ENCODE measurements around the gene STK24. TPM values are rescaled to one million over a fixed set of nuclear protein-coding genes. Genes with fewer than 3 reads are reported as not detected.

The STK24 gene
- total RNA-seq, 2 donors from 2014 or later, result 73.0 to 90.1 TPM

GRCh38 chr13:98439896-98440295 is 137.0 kb downstream of the STK24 start:
- ATAC-seq (no peak), DNase-seq (ENCODE audit: low spot score) (no peak)
- Mint-ChIP-seq H3K27me3 (peaks cover 0 to 3% of the 10 kb centered on the region in 2 donors), H3K36me3 (no peaks in the 10 kb centered on the region), H3K27ac (no peak overlapping the region), H3K4me3 (no peak overlapping the region), H3K9me3 (no peaks in the 10 kb centered on the region), H3K4me1 (ENCODE audit: low read depth in 2 of 2) (peaks cover 0 to 4% of the 10 kb centered on the region in 2 donors)

- no peaks in the 10 kb centered on the region for H3K9me3 Mint-ChIP-seq
- ATAC-seq (no peak), DNase-seq (ENCODE audit: low spot score) (no peak)
- no peak overlapping the region for H3K27ac Mint-ChIP-seq
- H3K27me3 Mint-ChIP-seq, result peaks cover 0 to 3% of the 10 kb centered on the region in 2 donors
- peaks cover 0 to 2% of the 10 kb centered on the region in 2 donors for H3K4me1 Mint-ChIP-seq (ENCODE audit: low read depth in 2 of 2)
- H3K4me3 Mint-ChIP-seq, result no peak overlapping the region
- H3K36me3 Mint-ChIP-seq, result no peaks in the 10 kb centered on the region
Measured at GRCh38 chr13:98439126-98439828, 137.6 kb downstream of the STK24 start.

GRCh38 chr13:98438246-98439125 is 138.4 kb downstream of the STK24 start:
- Mint-ChIP-seq H3K4me1 (ENCODE audit: low read depth in 2 of 2) (no peaks in the 10 kb centered on the region), H3K4me3 (no peak overlapping the region), H3K27me3 (peaks cover 0 to 3% of the 10 kb centered on the region in 2 donors), H3K36me3 (no peaks in the 10 kb centered on the region), H3K9me3 (no peaks in the 10 kb centered on the region), H3K27ac (no peak overlapping the region)
- ATAC-seq (no peak), DNase-seq (ENCODE audit: low spot score) (no peak)

GRCh38 chr13:98436233-98436910 is 140.5 kb downstream of the STK24 start:
- ATAC-seq (no peak), DNase-seq (ENCODE audit: low spot score) (no peak)
- Mint-ChIP-seq H3K4me3 (no peak overlapping the region), H3K27me3 (peaks cover 0 to 7% of the 10 kb centered on the region in 2 donors), H3K4me1 (ENCODE audit: low read depth in 2 of 2) (no peaks in the 10 kb centered on the region), H3K36me3 (no peaks in the 10 kb centered on the region), H3K27ac (no peak overlapping the region), H3K9me3 (no peaks in the 10 kb centered on the region)

GRCh38 chr13:98435376-98435775 is 141.5 kb downstream of the STK24 start:
- no peak overlapping the region for H3K4me3 Mint-ChIP-seq

GRCh38 chr13:98434060-98434459 is 142.8 kb downstream of the STK24 start:
- H3K27me3 Mint-ChIP-seq, result peaks cover 0 to 12% of the 10 kb centered on the region in 2 donors
- H3K9me3 Mint-ChIP-seq, result no peaks in the 10 kb centered on the region
- DNase-seq (ENCODE audit: low spot score) (no peak), ATAC-seq (no peak)
- H3K27ac Mint-ChIP-seq, result no peak overlapping the region
- no peaks in the 10 kb centered on the region for H3K36me3 Mint-ChIP-seq
- no peak overlapping the region for H3K4me3 Mint-ChIP-seq
- H3K4me1 Mint-ChIP-seq (ENCODE audit: low read depth in 2 of 2), result no peaks in the 10 kb centered on the region

More at GRCh38 chr13:98435376-98435775, 141.5 kb downstream of the STK24 start:
- Mint-ChIP-seq H3K9me3 (no peaks in the 10 kb centered on the region), H3K36me3 (no peaks in the 10 kb centered on the region), H3K27me3 (peaks cover 0 to 10% of the 10 kb centered on the region in 2 donors), H3K27ac (no peak overlapping the region), H3K4me1 (ENCODE audit: low read depth in 2 of 2) (no peaks in the 10 kb centered on the region)
- ATAC-seq, result no peak
- no peak for DNase-seq (ENCODE audit: low spot score)

- Mint-ChIP-seq H3K9me3 (no peaks in the 10 kb centered on the region), H3K4me3 (no peak overlapping the region), H3K4me1 (ENCODE audit: low read depth in 2 of 2) (no peaks in the 10 kb centered on the region), H3K27me3 (peaks cover 3 to 12% of the 10 kb centered on the region in 2 donors), H3K27ac (no peak overlapping the region), H3K36me3 (no peaks in the 10 kb centered on the region)
- no peak for ATAC-seq
- DNase-seq (ENCODE audit: low spot score), result no peak
Measured at GRCh38 chr13:98433654-98434053, 143.3 kb downstream of the STK24 start.

- DNase-seq (ENCODE audit: low spot score), result no peak
- H3K36me3 Mint-ChIP-seq, result no peaks in the 10 kb centered on the region
- H3K4me3 Mint-ChIP-seq, result no peak overlapping the region
- H3K4me1 Mint-ChIP-seq (ENCODE audit: low read depth in 2 of 2), result no peaks in the 10 kb centered on the region
- no peaks in the 10 kb centered on the region for H3K9me3 Mint-ChIP-seq
- no peak overlapping the region for H3K27ac Mint-ChIP-seq
- peaks cover 10 to 18% of the 10 kb centered on the region in 2 donors for H3K27me3 Mint-ChIP-seq
- ATAC-seq, result no peak
Measured at GRCh38 chr13:98432638-98433037, 144.3 kb downstream of the STK24 start.

GRCh38 chr13:98429977-98430736 is 146.8 kb downstream of the STK24 start:
- no peaks in the 10 kb centered on the region for H3K36me3 Mint-ChIP-seq
- no peak for ATAC-seq
- H3K4me1 Mint-ChIP-seq (ENCODE audit: low read depth in 2 of 2), result no peaks in the 10 kb centered on the region
- peaks cover 21 to 22% of the 10 kb centered on the region in 2 donors for H3K27me3 Mint-ChIP-seq
- H3K9me3 Mint-ChIP-seq, result no peaks in the 10 kb centered on the region
- no peak overlapping the region for H3K27ac Mint-ChIP-seq
- no peak overlapping the region for H3K4me3 Mint-ChIP-seq
- no peak for DNase-seq (ENCODE audit: low spot score)

GRCh38 chr13:98429531-98429930 is 147.4 kb downstream of the STK24 start:
- H3K27ac Mint-ChIP-seq, result no peak overlapping the region
- no peak for DNase-seq (ENCODE audit: low spot score)
- H3K36me3 Mint-ChIP-seq, result no peaks in the 10 kb centered on the region
- H3K9me3 Mint-ChIP-seq, result no peaks in the 10 kb centered on the region
- no peak for ATAC-seq
- H3K4me1 Mint-ChIP-seq (ENCODE audit: low read depth in 2 of 2), result no peaks in the 10 kb centered on the region
- peaks cover 21 to 22% of the 10 kb centered on the region in 2 donors for H3K27me3 Mint-ChIP-seq
- no peak overlapping the region for H3K4me3 Mint-ChIP-seq

GRCh38 chr13:98429081-98429480 is 147.8 kb downstream of the STK24 start:
- no peaks in the 10 kb centered on the region for H3K36me3 Mint-ChIP-seq
- ATAC-seq (no peak), DNase-seq (ENCODE audit: low spot score) (no peak)
- H3K4me3 Mint-ChIP-seq, result no peak overlapping the region
- no peaks in the 10 kb centered on the region for H3K9me3 Mint-ChIP-seq
- H3K27ac Mint-ChIP-seq, result no peak overlapping the region
- peaks cover 21 to 23% of the 10 kb centered on the region in 2 donors for H3K27me3 Mint-ChIP-seq
- H3K4me1 Mint-ChIP-seq (ENCODE audit: low read depth in 2 of 2), result no peaks in the 10 kb centered on the region

GRCh38 chr13:98428256-98428966 is 148.5 kb downstream of the STK24 start:
- Mint-ChIP-seq H3K4me1 (ENCODE audit: low read depth in 2 of 2) (peaks cover 0 to 2% of the 10 kb centered on the region in 2 donors), H3K27me3 (peaks cover 26 to 30% of the 10 kb centered on the region in 2 donors), H3K4me3 (no peak overlapping the region), H3K9me3 (no peaks in the 10 kb centered on the region), H3K36me3 (no peaks in the 10 kb centered on the region), H3K27ac (no peak overlapping the region)
- no peak for DNase-seq (ENCODE audit: low spot score)
- no peak for ATAC-seq

All from natural killer cell treated with Interleukin-12 subunit alpha and Interleukin-12 subunit beta and Interleukin-15 and Interleukin-18, amount 100 ng/mL, for 72 hours (primary cell).